Measurements from ENCODE around the gene PRR36.

Gene PRR36

DNA sequence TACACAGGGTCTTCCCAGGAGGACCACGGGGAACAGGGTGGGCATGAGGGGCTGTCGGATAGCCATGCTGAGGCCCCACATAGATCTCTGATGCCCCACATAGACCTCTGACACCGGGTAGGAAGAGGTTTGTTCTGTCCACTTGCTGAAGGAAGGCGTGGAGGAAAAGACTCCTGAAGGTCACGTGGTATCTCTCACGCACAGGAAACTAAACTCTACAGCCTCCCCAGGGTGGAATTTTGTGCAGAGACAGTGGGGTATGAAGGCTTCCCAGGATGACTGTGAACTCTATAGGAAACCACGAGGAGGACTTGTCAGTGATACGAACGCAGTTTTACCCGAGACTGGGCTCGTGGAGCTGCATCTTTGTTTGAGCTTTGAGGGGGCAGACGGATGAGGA lies 41.4 kb downstream of the PRR36 start:
- Histone ChIP-seq H3K27me3 (ENCODE audit: control insufficient read depth in 2 of 2, insufficient read depth in 2 of 2, low read length in 2 of 2) (no peaks in the 10 kb centered on the region), H3K36me3 (ENCODE audit: control insufficient read depth in 2 of 2, insufficient read depth in 2 of 2, low read length in 2 of 2) (no peaks in the 10 kb centered on the region), H3K4me3 (ENCODE audit: low read length in 2 of 2) (peak overlapping the region in 1 of 2 donors; percentile 10), H3K27ac (ENCODE audit: low read depth in 2 of 2, low read length in 2 of 2) (peak overlapping the region; percentile 72 to 83), H3K9ac (ENCODE audit: low read depth in 1 of 2, low read length in 2 of 2) (peak overlapping the region; percentile 11 to 49), H3K9me3 (ENCODE audit: control insufficient read depth in 2 of 2, low read length in 2 of 2) (no peaks in the 10 kb centered on the region), H3K4me1 (ENCODE audit: control insufficient read depth in 2 of 2, insufficient read depth in 2 of 2, low read length in 2 of 2) (peaks cover 13 to 33% of the 10 kb centered on the region in 2 donors)

- Histone ChIP-seq H3K27ac (ENCODE audit: low read depth in 2 of 2, low read length in 2 of 2) (no peak overlapping the region), H3K9me3 (ENCODE audit: control insufficient read depth in 2 of 2, low read length in 2 of 2) (no peaks in the 10 kb centered on the region), H3K9ac (ENCODE audit: low read depth in 1 of 2, low read length in 2 of 2) (peak overlapping the region in 1 of 2 donors; percentile 25), H3K36me3 (ENCODE audit: control insufficient read depth in 2 of 2, insufficient read depth in 2 of 2, low read length in 2 of 2) (no peaks in the 10 kb centered on the region), H3K27me3 (ENCODE audit: control insufficient read depth in 2 of 2, insufficient read depth in 2 of 2, low read length in 2 of 2) (no peaks in the 10 kb centered on the region), H3K4me1 (ENCODE audit: control insufficient read depth in 2 of 2, insufficient read depth in 2 of 2, low read length in 2 of 2) (peaks cover 13 to 33% of the 10 kb centered on the region in 2 donors), H3K4me3 (ENCODE audit: low read length in 2 of 2) (no peak overlapping the region)
Measured at GRCh38 chr19:7832009-7832408, 42.2 kb downstream of the PRR36 start.

DNA sequence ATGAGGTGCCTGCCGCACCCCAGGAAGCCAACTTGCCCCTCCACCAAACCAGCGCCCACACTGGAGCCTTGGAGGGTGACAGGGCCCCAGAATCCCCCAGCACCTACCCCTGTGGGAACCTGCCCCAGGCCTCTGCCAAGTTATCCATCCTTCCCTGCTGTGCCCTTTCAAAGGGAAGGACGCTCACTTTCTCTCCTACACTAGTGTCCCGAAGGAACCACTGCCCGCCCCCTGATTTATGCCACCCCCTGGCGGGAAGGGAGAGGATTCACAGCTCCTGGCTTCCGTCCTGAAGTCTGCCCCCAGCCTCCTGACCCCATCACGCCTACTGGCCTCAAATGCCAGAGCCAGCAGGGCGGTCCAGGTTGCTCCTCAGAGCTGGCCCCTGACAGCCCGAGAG lies 42.7 kb downstream of the PRR36 start:
- H3K4me3 ChIP-seq (ENCODE audit: low read length in 2 of 2), result no peak overlapping the region
- no peaks in the 10 kb centered on the region for H3K9me3 ChIP-seq (ENCODE audit: control insufficient read depth in 2 of 2, low read length in 2 of 2)
- no peaks in the 10 kb centered on the region for H3K27me3 ChIP-seq (ENCODE audit: control insufficient read depth in 2 of 2, insufficient read depth in 2 of 2, low read length in 2 of 2)
- H3K9ac ChIP-seq (ENCODE audit: low read depth in 1 of 2, low read length in 2 of 2), result peak overlapping the region in 1 of 2 donors; percentile 25
- no peak overlapping the region for H3K27ac ChIP-seq (ENCODE audit: low read depth in 2 of 2, low read length in 2 of 2)
- peaks cover 13 to 33% of the 10 kb centered on the region in 2 donors for H3K4me1 ChIP-seq (ENCODE audit: control insufficient read depth in 2 of 2, insufficient read depth in 2 of 2, low read length in 2 of 2)
- no peaks in the 10 kb centered on the region for H3K36me3 ChIP-seq (ENCODE audit: control insufficient read depth in 2 of 2, insufficient read depth in 2 of 2, low read length in 2 of 2)

- Histone ChIP-seq H3K4me1 (ENCODE audit: control insufficient read depth in 2 of 2, insufficient read depth in 2 of 2, low read length in 2 of 2) (peaks cover 13 to 33% of the 10 kb centered on the region in 2 donors), H3K9ac (ENCODE audit: low read depth in 1 of 2, low read length in 2 of 2) (no peak overlapping the region), H3K9me3 (ENCODE audit: control insufficient read depth in 2 of 2, low read length in 2 of 2) (no peaks in the 10 kb centered on the region), H3K27ac (ENCODE audit: low read depth in 2 of 2, low read length in 2 of 2) (no peak overlapping the region), H3K4me3 (ENCODE audit: low read length in 2 of 2) (peak overlapping the region; percentile 60 to 65), H3K36me3 (ENCODE audit: control insufficient read depth in 2 of 2, insufficient read depth in 2 of 2, low read length in 2 of 2) (no peaks in the 10 kb centered on the region), H3K27me3 (ENCODE audit: control insufficient read depth in 2 of 2, insufficient read depth in 2 of 2, low read length in 2 of 2) (no peaks in the 10 kb centered on the region)
Measured at GRCh38 chr19:7830823-7831222, 43.4 kb downstream of the PRR36 start.

GRCh38 chr19:7830272-7830771 lies 43.9 kb downstream of the PRR36 start:
- Histone ChIP-seq H3K4me3 (ENCODE audit: low read length in 2 of 2) (peak overlapping the region; percentile 60 to 65), H3K27ac (ENCODE audit: low read depth in 2 of 2, low read length in 2 of 2) (no peak overlapping the region), H3K4me1 (ENCODE audit: control insufficient read depth in 2 of 2, insufficient read depth in 2 of 2, low read length in 2 of 2) (peaks cover 13 to 33% of the 10 kb centered on the region in 2 donors), H3K9me3 (ENCODE audit: control insufficient read depth in 2 of 2, low read length in 2 of 2) (no peaks in the 10 kb centered on the region), H3K9ac (ENCODE audit: low read depth in 1 of 2, low read length in 2 of 2) (peak overlapping the region; percentile 47 to 70), H3K27me3 (ENCODE audit: control insufficient read depth in 2 of 2, insufficient read depth in 2 of 2, low read length in 2 of 2) (no peaks in the 10 kb centered on the region), H3K36me3 (ENCODE audit: control insufficient read depth in 2 of 2, insufficient read depth in 2 of 2, low read length in 2 of 2) (no peaks in the 10 kb centered on the region)

- peak within 1 kb of the TSS; percentile 51 to 70 for H3K27ac ChIP-seq (ENCODE audit: low read depth in 2 of 2, low read length in 2 of 2)
- H3K27me3 ChIP-seq (ENCODE audit: control insufficient read depth in 2 of 2, insufficient read depth in 2 of 2, low read length in 2 of 2), result no peaks in the 10 kb centered on the region
- H3K36me3 ChIP-seq (ENCODE audit: control insufficient read depth in 2 of 2, insufficient read depth in 2 of 2, low read length in 2 of 2), result no peaks in the 10 kb centered on the region
- H3K9me3 ChIP-seq (ENCODE audit: control insufficient read depth in 2 of 2, low read length in 2 of 2), result no peaks in the 10 kb centered on the region
- H3K9ac ChIP-seq (ENCODE audit: low read depth in 1 of 2, low read length in 2 of 2), result peak within 1 kb of the TSS; percentile 47 to 70
- peaks cover 13 to 33% of the 10 kb centered on the region in 2 donors for H3K4me1 ChIP-seq (ENCODE audit: control insufficient read depth in 2 of 2, insufficient read depth in 2 of 2, low read length in 2 of 2)
- H3K4me3 ChIP-seq (ENCODE audit: low read length in 2 of 2), result peak within 1 kb of the TSS; percentile 60 to 65
Measured at GRCh38 chr19:7829561-7830271, 44.5 kb downstream of the PRR36 start, which contains the start of gene EVI5L. EVI5L (plus strand) TSS chr19:7830218; CDS start chr19:7846543, 16,325 bp downstream.

DNA sequence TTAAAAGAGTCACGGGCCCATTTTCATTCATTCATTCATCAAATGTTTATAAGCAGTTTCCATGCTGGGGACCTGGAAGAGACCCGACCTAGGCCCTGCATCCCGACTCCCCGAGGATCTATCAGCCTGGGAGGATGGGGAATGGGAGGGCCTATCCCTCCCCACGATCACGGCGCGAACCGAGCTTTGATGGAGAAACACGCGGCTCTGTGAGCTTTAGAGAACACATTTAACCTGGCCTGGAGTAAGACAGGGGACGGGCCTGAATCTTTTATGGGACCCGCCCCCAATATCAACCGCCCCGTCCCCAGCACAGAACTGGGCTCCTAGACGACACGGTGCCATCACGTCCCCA lies 45.0 kb downstream of the PRR36 start:
- peak overlapping the region in 1 of 2 donors; percentile 70 for H3K27ac ChIP-seq (ENCODE audit: low read depth in 2 of 2, low read length in 2 of 2)
- no peaks in the 10 kb centered on the region for H3K27me3 ChIP-seq (ENCODE audit: control insufficient read depth in 2 of 2, insufficient read depth in 2 of 2, low read length in 2 of 2)
- H3K4me3 ChIP-seq (ENCODE audit: low read length in 2 of 2), result peak overlapping the region; percentile 19 to 57
- peaks cover 13 to 30% of the 10 kb centered on the region in 2 donors for H3K4me1 ChIP-seq (ENCODE audit: control insufficient read depth in 2 of 2, insufficient read depth in 2 of 2, low read length in 2 of 2)
- no peaks in the 10 kb centered on the region for H3K9me3 ChIP-seq (ENCODE audit: control insufficient read depth in 2 of 2, low read length in 2 of 2)
- H3K9ac ChIP-seq (ENCODE audit: low read depth in 1 of 2, low read length in 2 of 2), result no peak overlapping the region
- H3K36me3 ChIP-seq (ENCODE audit: control insufficient read depth in 2 of 2, insufficient read depth in 2 of 2, low read length in 2 of 2), result no peaks in the 10 kb centered on the region

DNA sequence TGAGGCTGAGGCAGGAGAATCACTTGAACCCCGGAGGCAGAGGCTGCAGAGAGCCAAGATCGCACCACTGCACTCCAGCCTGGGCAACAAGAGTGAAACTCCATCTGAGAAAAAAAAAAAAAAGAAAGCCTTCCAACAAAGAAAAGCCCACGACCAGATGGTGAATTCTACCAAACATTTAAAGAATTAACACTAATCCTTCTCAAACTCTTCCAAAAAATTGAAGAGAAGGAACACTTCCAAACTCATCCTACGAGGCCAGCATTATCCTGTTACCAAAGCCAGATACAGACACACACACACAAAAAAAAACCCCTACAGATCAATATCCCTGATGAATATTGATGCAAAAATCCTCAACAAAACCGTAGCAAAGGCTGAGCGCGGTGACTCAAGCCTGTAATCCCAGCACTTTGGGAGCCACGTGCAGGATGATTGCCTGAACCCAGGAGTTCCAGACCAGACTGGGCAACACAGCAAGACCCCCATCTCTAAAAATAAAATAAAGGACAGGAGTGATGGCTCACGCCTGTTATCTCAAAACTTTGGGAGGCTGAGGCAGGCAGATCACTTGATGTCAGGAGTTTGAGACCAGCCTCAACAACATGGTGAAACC lies 50.4 kb downstream of the PRR36 start:
- no peaks in the 10 kb centered on the region for H3K9me3 ChIP-seq (ENCODE audit: control insufficient read depth in 2 of 2, low read length in 2 of 2)
- no peaks in the 10 kb centered on the region for H3K4me1 ChIP-seq (ENCODE audit: control insufficient read depth in 2 of 2, insufficient read depth in 2 of 2, low read length in 2 of 2)
- peaks cover 0 to 4% of the 10 kb centered on the region in 2 donors for H3K27me3 ChIP-seq (ENCODE audit: control insufficient read depth in 2 of 2, insufficient read depth in 2 of 2, low read length in 2 of 2)
- no peak overlapping the region for H3K4me3 ChIP-seq (ENCODE audit: low read length in 2 of 2)
- no peaks in the 10 kb centered on the region for H3K36me3 ChIP-seq (ENCODE audit: control insufficient read depth in 2 of 2, insufficient read depth in 2 of 2, low read length in 2 of 2)
- no peak overlapping the region for H3K27ac ChIP-seq (ENCODE audit: low read depth in 2 of 2, low read length in 2 of 2)
- H3K9ac ChIP-seq (ENCODE audit: low read depth in 1 of 2, low read length in 2 of 2), result no peak overlapping the region

- no peak overlapping the region for H3K4me3 ChIP-seq (ENCODE audit: low read length in 2 of 2)
- H3K4me1 ChIP-seq (ENCODE audit: control insufficient read depth in 2 of 2, insufficient read depth in 2 of 2, low read length in 2 of 2), result no peaks in the 10 kb centered on the region
- no peak overlapping the region for H3K27ac ChIP-seq (ENCODE audit: low read depth in 2 of 2, low read length in 2 of 2)
- no peaks in the 10 kb centered on the region for H3K9me3 ChIP-seq (ENCODE audit: control insufficient read depth in 2 of 2, low read length in 2 of 2)
- no peaks in the 10 kb centered on the region for H3K36me3 ChIP-seq (ENCODE audit: control insufficient read depth in 2 of 2, insufficient read depth in 2 of 2, low read length in 2 of 2)
- no peak overlapping the region for H3K9ac ChIP-seq (ENCODE audit: low read depth in 1 of 2, low read length in 2 of 2)
- H3K27me3 ChIP-seq (ENCODE audit: control insufficient read depth in 2 of 2, insufficient read depth in 2 of 2, low read length in 2 of 2), result peaks cover 0 to 4% of the 10 kb centered on the region in 2 donors
Measured at GRCh38 chr19:7822910-7823515, 51.2 kb downstream of the PRR36 start.

DNA sequence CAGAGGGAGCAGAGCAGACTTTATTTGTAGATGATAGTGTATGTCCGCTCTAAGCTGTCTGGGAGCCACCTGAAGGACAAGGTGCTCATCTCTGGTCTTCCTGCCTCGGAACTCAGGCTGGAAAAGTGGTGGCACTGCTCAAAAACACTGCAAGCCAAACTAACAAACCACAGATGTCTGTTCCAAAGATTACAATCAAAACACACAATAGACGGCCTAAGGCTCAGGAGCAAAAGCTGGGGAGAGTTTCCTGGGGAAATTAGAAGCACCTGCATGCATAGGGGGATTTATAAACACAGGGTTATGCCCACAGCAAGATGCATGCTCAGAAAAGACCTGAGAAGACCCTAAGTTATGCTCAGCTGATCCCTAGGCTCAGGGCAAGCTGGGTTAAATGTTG lies 53.6 kb downstream of the PRR36 start:
- H3K4me3 ChIP-seq (ENCODE audit: low read length in 2 of 2), result no peak overlapping the region
- no peaks in the 10 kb centered on the region for H3K36me3 ChIP-seq (ENCODE audit: control insufficient read depth in 2 of 2, insufficient read depth in 2 of 2, low read length in 2 of 2)
- peaks cover 0 to 3% of the 10 kb centered on the region in 2 donors for H3K9me3 ChIP-seq (ENCODE audit: control insufficient read depth in 2 of 2, low read length in 2 of 2)
- H3K9ac ChIP-seq (ENCODE audit: low read depth in 1 of 2, low read length in 2 of 2), result no peak overlapping the region
- H3K4me1 ChIP-seq (ENCODE audit: control insufficient read depth in 2 of 2, insufficient read depth in 2 of 2, low read length in 2 of 2), result no peaks in the 10 kb centered on the region
- H3K27me3 ChIP-seq (ENCODE audit: control insufficient read depth in 2 of 2, insufficient read depth in 2 of 2, low read length in 2 of 2), result peaks cover 0 to 4% of the 10 kb centered on the region in 2 donors
- no peak overlapping the region for H3K27ac ChIP-seq (ENCODE audit: low read depth in 2 of 2, low read length in 2 of 2)
